GM21529 (cell line): Measurements from ENCODE around the gene PPP6C.
"Not testable (repeated sequence)": the region's sequence is repeated elsewhere in the genome, so short reads cannot be mapped to it uniquely, and the experiment has no call there.

Source experiments
- ATAC-seq: cut with Tn5 transposase; IDR thresholded peaks from one replicate; pipeline ENCODE4 v1.9.1; 2021; ENCODE audit not compliant: unreplicated experiment

The PPP6C gene

GRCh38 chr9:125142560-125143376 lies 46.8 kb downstream of the PPP6C start:
- ATAC-seq = no peak

- no peak for ATAC-seq
Measured at GRCh38 chr9:125141751-125142150, 47.9 kb downstream of the PPP6C start.

- no peak for ATAC-seq
Measured at GRCh38 chr9:125141251-125141650, 48.4 kb downstream of the PPP6C start.

GRCh38 chr9:125140576-125140975 lies 49.0 kb downstream of the PPP6C start:
- ATAC-seq = no peak

- no peak for ATAC-seq
Measured at GRCh38 chr9:125137200-125137599, 52.4 kb downstream of the PPP6C start.

GRCh38 chr9:125134976-125135375 lies 54.6 kb downstream of the PPP6C start:
- ATAC-seq = no peak

- ATAC-seq = no peak
Measured at GRCh38 chr9:125133403-125134329, 55.9 kb downstream of the PPP6C start.

- no peak for ATAC-seq
Measured at GRCh38 chr9:125131778-125132177, 57.8 kb downstream of the PPP6C start.

GRCh38 chr9:125126019-125126746 lies 63.4 kb downstream of the PPP6C start:
- peak; percentile 94 for ATAC-seq

GRCh38 chr9:125125523-125125922 lies 64.1 kb downstream of the PPP6C start:
- no peak for ATAC-seq

GRCh38 chr9:125121146-125121545 lies 68.5 kb downstream of the PPP6C start:
- no peak for ATAC-seq

GRCh38 chr9:125119643-125120286 lies 69.8 kb downstream of the PPP6C start:
- no peak for ATAC-seq

- ATAC-seq = not testable (repeated sequence)
Measured at GRCh38 chr9:125118696-125119095, 70.9 kb downstream of the PPP6C start.

- not testable (repeated sequence) for ATAC-seq
Measured at GRCh38 chr9:125114503-125114902, 75.1 kb downstream of the PPP6C start.

GRCh38 chr9:125110464-125110863 lies 79.1 kb downstream of the PPP6C start:
- ATAC-seq = no peak

- not testable (repeated sequence) for ATAC-seq
Measured at GRCh38 chr9:125108541-125108940, 81.1 kb downstream of the PPP6C start.

- ATAC-seq = no peak
Measured at GRCh38 chr9:125106285-125106893, 83.2 kb downstream of the PPP6C start.

- no peak for ATAC-seq
Measured at GRCh38 chr9:125103770-125104460, 85.7 kb downstream of the PPP6C start.

GRCh38 chr9:125103021-125103420 lies 86.6 kb downstream of the PPP6C start:
- ATAC-seq = no peak

GRCh38 chr9:125100822-125101221 lies 88.8 kb downstream of the PPP6C start:
- ATAC-seq = no peak
